Activated CD8-positive, alpha-beta memory T cell treated with anti-CD3 and anti-CD28 coated beads, Interleukin-2, amount 50 U/mL, for 24 hours (primary cell): ENCODE results near the gene RAI1.
"Not testable (repeated sequence)": the region's sequence is repeated elsewhere in the genome, so short reads cannot be mapped to it uniquely, and the experiment has no call there.

Experiments
- DNase-seq: peaks from one replicate; pipeline ENCODE4 v3.0.0-alpha.2; 2020; ENCODE audit errors: extremely low read depth

RAI1 gene

DNA sequence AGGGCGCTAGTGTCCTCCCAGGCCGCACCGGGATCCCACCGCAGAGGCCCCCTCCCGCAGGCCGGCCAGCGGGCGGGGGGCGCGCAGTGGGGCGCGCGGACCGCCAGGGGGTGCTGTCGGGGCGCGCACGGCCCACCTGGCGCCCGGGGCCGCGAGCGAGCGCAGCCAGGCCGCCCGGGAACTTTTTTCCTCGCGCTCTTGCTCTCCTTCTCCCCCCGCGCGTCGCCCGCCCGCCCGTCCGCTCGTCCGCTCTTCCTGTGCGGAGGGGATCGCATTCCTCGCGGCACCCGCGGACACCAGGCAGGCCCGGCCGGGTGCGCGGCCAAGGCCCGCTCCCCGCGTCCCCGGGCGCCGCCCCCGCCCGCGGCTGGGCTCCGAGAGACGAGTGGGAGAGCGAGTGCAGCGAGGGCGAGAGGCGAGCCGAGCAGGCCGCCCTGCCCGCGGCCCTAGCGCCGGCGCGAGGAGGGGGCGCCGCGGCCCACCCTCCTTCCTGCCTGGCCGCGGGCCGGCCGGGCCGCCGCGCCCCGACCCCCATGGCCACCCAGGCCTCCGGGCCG, at the start of gene RAI1:
RAI1 (plus strand) TSS at position 272 of the 557 bp plus-strand sequence. CDS start 111,491 bp downstream, outside the sequence.
- DNase-seq = no peak

GRCh38 chr17:17632690-17633089, 48.6 kb upstream of the RAI1 start:
- DNase-seq = not testable (repeated sequence)

GRCh38 chr17:17633310-17633709, 47.9 kb upstream of the RAI1 start:
- DNase-seq = no peak

DNA sequence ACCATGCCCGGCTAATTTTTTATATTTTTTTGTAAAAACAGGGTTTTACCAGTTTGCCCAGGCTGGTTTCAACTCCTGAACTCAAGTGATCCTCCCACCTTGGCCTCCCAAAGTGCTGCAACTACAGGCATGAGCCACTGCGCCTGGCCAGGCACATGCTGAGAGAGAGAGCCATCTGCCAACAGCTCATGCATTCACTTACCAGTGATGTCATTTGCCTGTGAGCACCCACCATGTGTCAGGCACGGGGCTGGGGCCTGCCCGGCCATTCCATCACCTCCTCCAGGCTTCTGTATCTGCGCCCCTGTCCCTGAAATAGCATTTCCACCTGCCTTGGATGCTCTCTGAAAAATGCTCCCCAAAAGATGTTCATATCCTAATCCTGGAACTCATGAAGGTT, 46.1 kb upstream of the RAI1 start:
- DNase-seq = no peak

DNA sequence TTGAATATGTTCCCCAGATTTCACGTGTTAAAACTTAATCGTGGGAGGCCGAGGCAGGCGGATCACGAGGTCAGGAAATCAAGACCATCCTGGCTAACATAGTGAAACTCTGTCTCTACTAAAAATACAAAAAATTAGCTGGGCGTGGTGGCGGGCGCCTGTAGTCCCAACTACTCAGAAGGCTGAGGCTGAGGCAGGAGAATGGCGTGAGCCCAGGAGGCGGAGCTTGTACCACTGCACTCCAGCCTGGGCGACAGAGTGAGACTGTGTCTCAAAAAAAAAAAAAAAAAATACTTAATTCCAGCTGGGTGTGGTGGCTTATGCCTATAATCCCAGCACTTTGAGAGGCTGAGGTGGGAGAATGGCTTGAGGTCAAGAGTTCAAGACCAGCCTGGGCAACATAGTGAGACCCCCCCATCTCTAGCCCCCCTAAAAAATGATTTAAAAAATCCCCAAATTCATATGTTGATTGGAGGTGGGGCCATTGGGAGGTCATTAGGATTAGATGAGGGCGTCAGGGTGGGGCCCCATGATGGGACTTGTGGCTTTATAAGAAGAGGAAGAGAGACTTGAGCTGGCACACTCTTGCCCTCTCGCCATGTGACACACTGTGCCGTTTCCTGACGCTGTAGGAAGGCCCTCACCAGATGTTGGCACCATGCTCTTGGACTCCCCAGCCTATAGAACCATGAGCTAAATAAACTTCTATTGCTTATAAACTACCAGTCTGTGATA, 45.6 kb upstream of the RAI1 start:
- not testable (repeated sequence) for DNase-seq

DNA sequence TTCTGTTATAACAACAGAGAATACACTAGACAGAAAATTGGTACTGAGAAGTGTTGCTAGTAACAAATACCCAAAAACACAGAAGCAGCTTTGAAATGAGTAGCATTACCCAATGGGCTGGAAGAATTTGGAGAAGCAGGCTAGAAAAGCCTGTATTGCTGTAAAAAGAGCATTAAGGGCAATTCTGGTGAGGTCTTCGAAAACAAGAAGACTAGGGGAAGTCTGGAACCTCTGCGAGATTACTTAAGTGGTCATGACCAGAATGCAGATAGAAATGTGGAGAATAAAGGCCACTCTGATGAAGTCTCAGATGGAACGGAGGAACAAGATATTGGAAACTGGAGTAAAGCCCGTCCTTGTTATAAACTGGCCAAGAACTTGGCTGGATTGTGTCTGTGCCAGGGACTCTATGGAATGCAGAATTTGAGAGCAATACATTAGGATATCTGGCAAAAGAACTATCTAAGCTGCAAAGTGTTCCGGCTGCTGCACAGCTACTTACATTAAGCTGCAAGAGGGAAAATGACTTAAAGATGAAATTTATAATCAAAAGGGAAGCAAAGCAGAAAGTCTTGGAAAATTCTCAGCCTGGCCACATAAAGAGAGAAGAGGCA, 44.9 kb upstream of the RAI1 start:
- no peak for DNase-seq

DNA sequence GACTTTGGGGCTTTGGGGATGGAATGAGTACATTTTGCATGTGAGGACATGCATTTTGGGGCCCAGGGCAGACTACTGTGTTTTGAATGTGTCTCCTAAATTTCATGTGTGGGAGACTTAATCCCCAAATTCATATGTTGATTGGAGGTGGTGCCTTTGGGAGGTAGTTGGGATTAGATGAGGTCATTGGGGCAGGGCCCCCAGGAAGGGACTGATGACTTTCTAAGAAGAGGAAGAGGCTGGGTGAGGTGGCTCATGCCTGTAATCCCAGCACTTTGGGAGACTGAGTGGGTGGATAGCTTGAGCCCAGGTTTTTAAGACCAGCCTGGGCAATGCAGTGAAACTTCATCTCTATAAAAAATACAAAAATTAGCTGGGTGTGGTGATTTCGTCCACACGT, 42.8 kb upstream of the RAI1 start:
- no peak for DNase-seq

DNA sequence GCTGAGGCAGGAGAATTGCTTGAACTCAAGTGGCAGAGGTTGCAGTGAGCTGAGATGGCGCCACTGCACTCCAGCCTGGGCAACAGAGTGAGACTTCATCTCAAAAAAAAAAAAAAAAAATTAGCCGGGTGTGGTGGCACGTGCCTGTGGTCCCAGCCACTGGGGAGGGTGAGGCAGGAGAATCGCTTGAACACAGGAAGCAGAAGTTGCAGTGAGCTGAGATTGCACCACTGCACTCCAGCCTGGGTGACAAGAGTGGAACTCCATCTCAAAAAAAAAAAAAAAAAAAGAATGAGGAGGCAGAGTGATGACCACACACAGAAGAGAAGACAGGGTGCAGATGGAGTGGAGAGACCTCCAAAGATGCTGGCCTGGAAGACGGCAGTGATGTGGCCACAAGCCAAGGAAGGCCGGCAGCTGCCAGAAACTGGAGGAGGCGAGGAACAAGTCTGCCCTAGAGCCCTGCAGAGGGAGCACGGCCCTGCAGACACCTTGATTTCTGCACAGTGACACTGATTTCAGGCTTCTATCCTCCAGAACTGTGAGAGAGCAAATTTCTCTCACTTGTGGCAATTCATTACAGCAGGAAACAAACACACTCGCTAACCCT, 41.5 kb upstream of the RAI1 start:
- DNase-seq = not testable (repeated sequence)

- DNase-seq = peak; percentile 48
Observed at GRCh38 chr17:17641621-17642409, 39.4 kb upstream of the RAI1 start.

- DNase-seq = not testable (repeated sequence)
Observed at GRCh38 chr17:17645148-17645547, 36.1 kb upstream of the RAI1 start.

DNA sequence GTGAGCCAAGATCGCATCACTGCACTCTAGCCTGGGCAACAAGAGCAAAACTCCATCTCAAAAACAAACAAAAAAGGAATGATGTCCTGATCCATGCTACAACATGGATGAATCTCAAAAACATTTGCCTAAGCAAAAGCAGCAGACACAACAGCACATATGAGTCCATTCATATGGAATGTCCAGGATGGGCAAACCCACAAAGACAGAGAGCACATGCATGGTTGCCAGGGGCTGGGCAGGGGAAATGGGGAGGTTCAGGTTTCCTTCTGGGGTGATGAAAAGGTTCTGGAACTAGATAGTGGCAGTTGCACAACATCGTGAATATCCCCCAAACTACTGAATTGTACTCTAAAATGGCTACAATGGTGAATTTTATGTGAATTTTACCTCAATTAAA, 35.3 kb upstream of the RAI1 start:
- DNase-seq = no peak

GRCh38 chr17:17647524-17648178, 33.6 kb upstream of the RAI1 start:
- no peak for DNase-seq

- DNase-seq = no peak
Observed at GRCh38 chr17:17648762-17649161, 32.5 kb upstream of the RAI1 start.

- no peak for DNase-seq
Observed at GRCh38 chr17:17650959-17651358, 30.3 kb upstream of the RAI1 start.

GRCh38 chr17:17653343-17653742, 27.9 kb upstream of the RAI1 start:
- DNase-seq = no peak

DNA sequence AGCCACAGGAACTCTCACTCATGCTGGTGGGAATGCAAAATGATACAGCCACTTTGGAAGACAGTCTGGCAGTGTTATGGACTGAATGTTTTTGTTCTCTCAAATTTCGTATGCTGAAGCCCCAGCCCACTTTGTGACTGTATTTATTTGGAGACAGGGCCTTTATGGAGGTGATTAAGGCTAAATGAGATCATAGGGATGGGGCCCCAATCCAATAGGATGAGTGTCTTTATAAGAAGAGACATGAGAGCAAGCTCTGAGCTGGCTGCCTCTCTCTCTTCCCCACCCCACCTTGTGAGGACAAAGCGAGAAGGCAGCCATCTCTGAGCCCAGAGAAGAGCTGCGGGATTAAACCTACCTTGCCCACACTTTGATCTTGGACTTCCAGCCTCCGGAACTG, 21.9 kb upstream of the RAI1 start:
- no peak for DNase-seq

DNA sequence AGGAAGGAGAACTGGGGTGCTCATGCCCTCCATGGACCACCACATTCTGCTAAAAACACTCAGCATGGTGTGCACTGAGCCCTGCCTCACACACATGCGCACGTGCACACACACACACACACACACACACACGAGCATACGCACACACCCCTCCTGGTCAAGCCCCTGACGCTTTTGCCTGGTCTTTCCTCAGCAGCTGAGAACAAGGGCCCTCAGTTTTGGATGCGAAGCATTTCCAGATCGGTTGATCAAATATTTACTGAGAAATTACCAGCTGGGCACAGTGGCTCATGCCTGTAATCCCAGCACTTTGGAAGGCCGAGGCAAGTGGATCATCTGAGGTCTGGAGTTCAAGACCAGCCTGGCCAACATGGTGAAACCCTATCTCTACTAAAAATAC, 20.1 kb upstream of the RAI1 start:
- DNase-seq = no peak

DNA sequence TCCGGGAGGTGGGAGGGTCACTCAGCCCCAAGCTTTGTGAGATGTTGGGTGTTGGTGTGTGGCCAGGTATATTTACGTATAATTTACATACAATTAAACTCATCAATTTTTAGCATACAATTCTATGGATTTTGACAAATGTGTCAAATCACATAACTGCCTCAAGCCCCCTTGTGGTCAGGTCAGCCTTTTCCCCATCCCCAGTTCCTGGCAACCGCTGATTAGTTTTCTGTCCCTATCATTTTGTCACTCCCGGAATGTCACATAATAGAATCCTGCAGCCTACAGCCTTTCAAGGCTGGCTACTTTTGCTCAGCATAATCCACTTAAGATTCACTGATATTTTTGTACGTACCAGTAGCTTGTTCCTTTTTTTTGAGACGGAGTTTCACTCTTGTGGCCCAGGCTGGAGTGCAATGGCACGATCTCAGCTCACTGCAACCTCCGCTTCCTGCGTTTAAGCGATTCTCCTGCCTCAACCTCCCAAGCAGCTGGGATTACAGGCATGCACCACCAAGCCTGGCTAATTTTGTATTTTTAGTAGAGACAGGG, 19.3 kb upstream of the RAI1 start:
- no peak for DNase-seq

- peak; percentile 59 for DNase-seq
Observed at GRCh38 chr17:17663160-17664063, 17.8 kb upstream of the RAI1 start.

- no peak for DNase-seq
Observed at GRCh38 chr17:17664064-17664452, 17.2 kb upstream of the RAI1 start.
